ENCODE measurements around the gene LRRC4C.

Gene LRRC4C

DNA sequence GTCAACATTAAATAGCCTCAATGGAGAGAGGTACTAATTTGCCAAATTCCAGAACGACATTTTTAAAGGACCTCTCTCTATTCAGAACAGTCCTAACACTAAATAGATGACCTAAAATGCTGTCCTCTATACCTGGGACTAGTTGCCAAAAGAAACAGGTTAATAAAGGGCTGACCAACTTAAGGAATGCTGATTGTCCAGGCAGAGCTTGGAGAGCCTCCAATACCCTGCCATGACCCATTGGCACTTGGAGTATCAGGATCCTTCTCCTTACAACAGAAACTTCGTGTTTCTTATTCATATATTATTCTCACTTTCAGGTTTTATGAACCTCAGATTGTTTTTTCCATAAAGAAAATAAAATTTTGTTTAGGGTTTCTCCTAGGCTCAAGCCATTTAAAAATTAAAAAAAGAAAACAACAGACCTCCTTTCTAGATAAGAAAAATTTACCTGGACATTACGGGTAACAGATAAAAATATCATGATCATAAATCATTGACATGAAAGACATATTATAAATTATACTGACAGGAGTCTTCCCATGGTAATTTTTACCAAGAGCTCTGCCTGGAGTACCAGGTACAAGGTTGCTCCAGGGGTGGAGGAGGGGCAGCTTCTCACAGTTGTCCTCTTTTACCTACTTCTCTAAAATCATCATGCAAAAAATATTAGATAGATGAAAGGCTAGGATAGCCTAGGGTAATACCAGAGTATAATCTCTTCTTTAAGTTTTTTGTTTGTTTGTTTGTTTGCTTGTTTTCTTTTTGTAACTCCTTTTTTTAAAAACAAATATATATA is 2.0 kb downstream of the LRRC4C start:
- no peak for DNase-seq
- Histone ChIP-seq H3K27me3 (ENCODE audit: control insufficient read depth in 1 of 2, insufficient read depth in 1 of 2, low read length in 2 of 2) (peaks cover 0 to 24% of the 10 kb centered on the region in 2 experiments), H3K4me3 (ENCODE audit: insufficient read depth in 1 of 2, low read depth in 1 of 2, low read length in 2 of 2) (no peak overlapping the region), H4K91ac (ENCODE audit: low read length) (no peak overlapping the region), H3K79me1 (replicated peaks; ENCODE audit: low read length, poor library complexity, severe bottlenecking) (no peaks in the 10 kb centered on the region), H3K18ac (ENCODE audit: low read depth in 1 of 2, low read length in 2 of 2) (no peak overlapping the region), H3K9me3 (ENCODE audit: control insufficient read depth, low read length) (no peaks in the 10 kb centered on the region), H3K4ac (ENCODE audit: low read depth in 1 of 2, low read length in 2 of 2) (no peak overlapping the region), H3K9ac (ENCODE audit: low read length) (no peak overlapping the region), H2BK5ac (ENCODE audit: low read depth, low read length, poor library complexity, severe bottlenecking) (no peak overlapping the region), H2BK12ac (ENCODE audit: low read length in 2 of 2) (no peak overlapping the region), H2BK15ac (ENCODE audit: low read depth, poor library complexity, severe bottlenecking) (no peak overlapping the region), H3K4me1 (ENCODE audit: control insufficient read depth, insufficient read depth, low read depth, low read length) (no peaks in the 10 kb centered on the region), H2AFZ (ENCODE audit: low read depth, low read length) (no peak overlapping the region), H3K27ac (ENCODE audit: low read length, poor library complexity, severe bottlenecking) (no peak overlapping the region), H3K23ac (ENCODE audit: low read length in 2 of 2) (no peak overlapping the region), H3K14ac (ENCODE audit: low read length in 2 of 2) (no peak overlapping the region), H3K36me3 (ENCODE audit: control insufficient read depth in 1 of 2, insufficient read depth in 2 of 2, low read depth in 1 of 2, low read length in 2 of 2) (no peaks in the 10 kb centered on the region), H2AK5ac (ENCODE audit: low read length, severe bottlenecking) (no peak overlapping the region), H3K4me2 (ENCODE audit: low read length, poor library complexity, severe bottlenecking) (no peak overlapping the region), H4K8ac (ENCODE audit: low read length) (no peak overlapping the region), H2BK120ac (ENCODE audit: low read depth, low read length) (no peak overlapping the region)
- 17% methylated on average over 1 of the region's 3 CpGs for WGBS

DNA sequence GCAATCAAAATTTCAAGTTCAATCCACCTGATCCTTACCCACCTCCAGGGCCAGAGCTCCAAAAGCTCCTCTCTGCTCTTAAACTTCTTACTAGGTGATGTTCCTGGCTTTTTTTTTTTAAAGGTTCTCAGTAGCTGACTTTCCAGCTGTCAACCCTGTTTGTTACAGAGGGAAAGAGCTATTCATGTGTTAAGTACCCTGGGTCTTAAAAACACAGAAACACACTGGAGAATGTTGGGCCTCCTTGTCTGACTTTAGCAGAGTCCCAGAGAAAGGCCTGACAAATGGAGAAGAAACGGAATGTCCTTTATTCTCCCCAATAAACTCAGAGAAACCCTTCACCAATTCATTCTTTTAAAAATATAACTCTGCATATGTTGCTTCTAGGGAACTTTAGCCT is 3.2 kb downstream of the LRRC4C start:
- Histone ChIP-seq H4K8ac (ENCODE audit: low read length) (no peak overlapping the region), H3K79me1 (replicated peaks; ENCODE audit: low read length, poor library complexity, severe bottlenecking) (no peaks in the 10 kb centered on the region), H3K27ac (ENCODE audit: low read length, poor library complexity, severe bottlenecking) (no peak overlapping the region), H3K4ac (ENCODE audit: low read depth in 1 of 2, low read length in 2 of 2) (no peak overlapping the region), H3K4me3 (ENCODE audit: insufficient read depth in 1 of 2, low read depth in 1 of 2, low read length in 2 of 2) (no peak overlapping the region), H3K14ac (ENCODE audit: low read length in 2 of 2) (no peak overlapping the region), H2BK120ac (ENCODE audit: low read depth, low read length) (no peak overlapping the region), H2AFZ (ENCODE audit: low read depth, low read length) (no peak overlapping the region), H3K9me3 (ENCODE audit: control insufficient read depth, low read length) (no peaks in the 10 kb centered on the region), H4K91ac (ENCODE audit: low read length) (no peak overlapping the region), H2BK12ac (ENCODE audit: low read length in 2 of 2) (no peak overlapping the region), H3K4me1 (ENCODE audit: control insufficient read depth, insufficient read depth, low read depth, low read length) (no peaks in the 10 kb centered on the region), H3K36me3 (ENCODE audit: control insufficient read depth in 1 of 2, insufficient read depth in 2 of 2, low read depth in 1 of 2, low read length in 2 of 2) (no peaks in the 10 kb centered on the region), H2BK5ac (ENCODE audit: low read depth, low read length, poor library complexity, severe bottlenecking) (no peak overlapping the region), H3K27me3 (ENCODE audit: control insufficient read depth in 1 of 2, insufficient read depth in 1 of 2, low read length in 2 of 2) (peaks cover 0 to 24% of the 10 kb centered on the region in 2 experiments), H3K23ac (ENCODE audit: low read length in 2 of 2) (no peak overlapping the region), H2AK5ac (ENCODE audit: low read length, severe bottlenecking) (no peak overlapping the region), H2BK15ac (ENCODE audit: low read depth, poor library complexity, severe bottlenecking) (no peak overlapping the region), H3K4me2 (ENCODE audit: low read length, poor library complexity, severe bottlenecking) (no peak overlapping the region), H3K18ac (ENCODE audit: low read depth in 1 of 2, low read length in 2 of 2) (no peak overlapping the region), H3K9ac (ENCODE audit: low read length) (no peak overlapping the region)
- WGBS = 35% methylated on average over 1 of the region's 1 CpG
- no peak for DNase-seq

DNA sequence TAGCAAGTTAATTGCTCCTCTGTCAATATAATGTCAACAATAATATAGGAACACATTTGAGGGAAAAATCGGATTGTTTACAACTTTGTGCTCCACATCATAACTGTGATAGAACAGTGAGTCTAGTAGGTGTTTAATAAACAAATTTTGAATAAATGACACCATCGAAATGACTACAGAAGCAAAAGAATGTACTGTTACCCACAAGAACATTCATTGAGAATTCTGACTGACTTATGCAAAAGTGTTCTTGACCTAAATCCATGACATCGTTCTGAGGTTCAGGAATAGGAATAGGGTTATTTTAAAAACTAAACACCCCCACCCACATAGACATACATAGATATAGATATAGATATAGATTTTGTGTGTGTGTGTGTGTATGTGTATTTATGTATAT is 8.4 kb downstream of the LRRC4C start:
- no CpG with 5 or more reads among the region's 3 CpGs for WGBS
- Histone ChIP-seq H3K9me3 (ENCODE audit: control insufficient read depth, low read length) (no peaks in the 10 kb centered on the region), H3K9ac (ENCODE audit: low read length) (no peak overlapping the region), H2BK5ac (ENCODE audit: low read depth, low read length, poor library complexity, severe bottlenecking) (no peak overlapping the region), H2AFZ (ENCODE audit: low read depth, low read length) (no peak overlapping the region), H3K27ac (ENCODE audit: low read length, poor library complexity, severe bottlenecking) (no peak overlapping the region), H3K4me1 (ENCODE audit: control insufficient read depth, insufficient read depth, low read depth, low read length) (no peaks in the 10 kb centered on the region), H3K14ac (ENCODE audit: low read length in 2 of 2) (no peak overlapping the region), H3K18ac (ENCODE audit: low read depth in 1 of 2, low read length in 2 of 2) (no peak overlapping the region), H3K4me3 (ENCODE audit: insufficient read depth in 1 of 2, low read depth in 1 of 2, low read length in 2 of 2) (no peak overlapping the region), H4K8ac (ENCODE audit: low read length) (no peak overlapping the region), H3K27me3 (ENCODE audit: control insufficient read depth in 1 of 2, insufficient read depth in 1 of 2, low read length in 2 of 2) (no peaks in the 10 kb centered on the region), H3K4ac (ENCODE audit: low read depth in 1 of 2, low read length in 2 of 2) (no peak overlapping the region), H2BK15ac (ENCODE audit: low read depth, poor library complexity, severe bottlenecking) (no peak overlapping the region), H3K36me3 (ENCODE audit: control insufficient read depth in 1 of 2, insufficient read depth in 2 of 2, low read depth in 1 of 2, low read length in 2 of 2) (no peaks in the 10 kb centered on the region), H2BK120ac (ENCODE audit: low read depth, low read length) (no peak overlapping the region), H3K79me1 (replicated peaks; ENCODE audit: low read length, poor library complexity, severe bottlenecking) (no peaks in the 10 kb centered on the region), H4K91ac (ENCODE audit: low read length) (no peak overlapping the region), H2BK12ac (ENCODE audit: low read length in 2 of 2) (no peak overlapping the region), H3K4me2 (ENCODE audit: low read length, poor library complexity, severe bottlenecking) (no peak overlapping the region), H2AK5ac (ENCODE audit: low read length, severe bottlenecking) (no peak overlapping the region), H3K23ac (ENCODE audit: low read length in 2 of 2) (no peak overlapping the region)
- no peak for DNase-seq

DNA sequence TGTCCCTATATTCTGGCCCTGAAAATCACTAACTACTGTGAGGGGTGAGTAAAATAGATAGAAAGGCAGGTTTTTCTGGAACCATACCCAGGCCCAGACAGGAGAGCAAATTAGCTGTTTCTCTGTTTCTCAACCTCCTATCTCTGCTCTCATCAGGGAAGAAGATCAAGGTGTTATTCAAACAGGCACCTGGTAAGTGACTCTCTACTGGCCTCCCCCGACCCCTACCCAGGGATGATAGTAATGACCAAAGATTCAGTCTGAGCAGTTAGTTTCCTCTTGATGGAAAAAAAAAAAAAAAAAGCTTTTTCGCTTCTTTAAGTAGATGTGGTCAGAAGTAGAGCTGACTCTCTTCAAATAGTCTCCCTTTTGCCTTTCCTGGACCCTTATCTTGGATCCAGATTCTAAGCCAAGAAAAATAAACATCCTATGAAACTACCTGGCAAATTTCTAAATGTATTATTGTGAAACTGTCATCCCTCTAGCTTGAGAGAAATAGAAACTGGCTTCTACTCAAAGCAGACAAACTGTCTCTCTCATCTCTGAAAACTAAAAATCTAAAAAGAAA is 9.9 kb downstream of the LRRC4C start:
- Histone ChIP-seq H3K27ac (ENCODE audit: low read length, poor library complexity, severe bottlenecking) (no peak overlapping the region), H2AFZ (ENCODE audit: low read depth, low read length) (no peak overlapping the region), H2AK5ac (ENCODE audit: low read length, severe bottlenecking) (no peak overlapping the region), H2BK15ac (ENCODE audit: low read depth, poor library complexity, severe bottlenecking) (no peak overlapping the region), H3K4ac (ENCODE audit: low read depth in 1 of 2, low read length in 2 of 2) (no peak overlapping the region), H3K4me1 (ENCODE audit: control insufficient read depth, insufficient read depth, low read depth, low read length) (no peaks in the 10 kb centered on the region), H3K36me3 (ENCODE audit: control insufficient read depth in 1 of 2, insufficient read depth in 2 of 2, low read depth in 1 of 2, low read length in 2 of 2) (no peaks in the 10 kb centered on the region), H3K4me2 (ENCODE audit: low read length, poor library complexity, severe bottlenecking) (no peak overlapping the region), H4K91ac (ENCODE audit: low read length) (no peak overlapping the region), H2BK5ac (ENCODE audit: low read depth, low read length, poor library complexity, severe bottlenecking) (no peak overlapping the region), H3K9me3 (ENCODE audit: control insufficient read depth, low read length) (no peaks in the 10 kb centered on the region), H2BK120ac (ENCODE audit: low read depth, low read length) (no peak overlapping the region), H3K9ac (ENCODE audit: low read length) (no peak overlapping the region), H3K23ac (ENCODE audit: low read length in 2 of 2) (no peak overlapping the region), H2BK12ac (ENCODE audit: low read length in 2 of 2) (no peak overlapping the region), H3K79me1 (replicated peaks; ENCODE audit: low read length, poor library complexity, severe bottlenecking) (no peaks in the 10 kb centered on the region), H3K18ac (ENCODE audit: low read depth in 1 of 2, low read length in 2 of 2) (no peak overlapping the region), H4K8ac (ENCODE audit: low read length) (no peak overlapping the region), H3K4me3 (ENCODE audit: insufficient read depth in 1 of 2, low read depth in 1 of 2, low read length in 2 of 2) (no peak overlapping the region), H3K27me3 (ENCODE audit: control insufficient read depth in 1 of 2, insufficient read depth in 1 of 2, low read length in 2 of 2) (no peaks in the 10 kb centered on the region), H3K14ac (ENCODE audit: low read length in 2 of 2) (no peak overlapping the region)
- 86% methylated on average over 1 of the region's 2 CpGs for WGBS
- no peak for DNase-seq

Measured in mesenchymal stem cell (in vitro differentiated cells and primary cell).